NCI-H146 treated with DMSO at 0.1 percent for 48 hours (cell line): ENCODE data around the gene TNFRSF19.
A peak's percentile ranks its signal among the peaks of the same experiment; 100 is the strongest.

Source experiments
- DNase-seq: peaks from one replicate; lab custom pipeline; 2025; ENCODE audit not compliant: unreplicated experiment; lab: John Stamatoyannopoulos, UW

TNFRSF19 gene

GRCh38 chr13:23680845-23681669, 110.8 kb downstream of the TNFRSF19 start:
- DNase-seq: no peak

GRCh38 chr13:23683084-23683483, 112.9 kb downstream of the TNFRSF19 start:
- DNase-seq: no peak

- DNase-seq: no peak
Observed at GRCh38 chr13:23684647-23685046, 114.4 kb downstream of the TNFRSF19 start.

- DNase-seq: no peak
Observed at GRCh38 chr13:23685416-23685815, 115.2 kb downstream of the TNFRSF19 start.

GRCh38 chr13:23686948-23687347, 116.7 kb downstream of the TNFRSF19 start:
- no peak for DNase-seq

GRCh38 chr13:23687614-23688013, 117.4 kb downstream of the TNFRSF19 start:
- DNase-seq: no peak

GRCh38 chr13:23688336-23688735, 118.1 kb downstream of the TNFRSF19 start:
- DNase-seq: no peak

GRCh38 chr13:23690668-23691067, 120.5 kb downstream of the TNFRSF19 start:
- no peak for DNase-seq

GRCh38 chr13:23692816-23693215, 122.6 kb downstream of the TNFRSF19 start:
- no peak for DNase-seq

GRCh38 chr13:23695196-23695595, 125.0 kb downstream of the TNFRSF19 start:
- DNase-seq: no peak

GRCh38 chr13:23695711-23696464, 125.7 kb downstream of the TNFRSF19 start:
- DNase-seq: no peak

GRCh38 chr13:23696610-23697009, 126.4 kb downstream of the TNFRSF19 start:
- no peak for DNase-seq

- no peak for DNase-seq
Observed at GRCh38 chr13:23697772-23698313, 127.6 kb downstream of the TNFRSF19 start.

- DNase-seq: no peak
Observed at GRCh38 chr13:23699271-23699670, 129.1 kb downstream of the TNFRSF19 start.

GRCh38 chr13:23701186-23701585, 131.0 kb downstream of the TNFRSF19 start:
- DNase-seq: no peak

GRCh38 chr13:23701636-23702035, 131.4 kb downstream of the TNFRSF19 start:
- DNase-seq: no peak

GRCh38 chr13:23703246-23703860, 133.1 kb downstream of the TNFRSF19 start:
- no peak for DNase-seq

- no peak for DNase-seq
Observed at GRCh38 chr13:23705583-23705982, 135.4 kb downstream of the TNFRSF19 start.

- peak; percentile 4 for DNase-seq
Observed at GRCh38 chr13:23707674-23708073, 137.5 kb downstream of the TNFRSF19 start.

- DNase-seq: no peak
Observed at GRCh38 chr13:23709536-23709935, 139.3 kb downstream of the TNFRSF19 start.

- DNase-seq: no peak
Observed at GRCh38 chr13:23710366-23710765, 140.2 kb downstream of the TNFRSF19 start.

- DNase-seq: no peak
Observed at GRCh38 chr13:23711355-23711754, 141.1 kb downstream of the TNFRSF19 start.
